Smooth muscle cell of the umbilical artery (primary cell): ENCODE results near the gene ANAPC5. TPM values are rescaled to one million over a fixed set of nuclear protein-coding genes. Genes with fewer than 3 reads are reported as not detected.

ENCODE experiments used
- total RNA-seq: library from RNA; depleted of rRNA; stranded (reverse); fragments of >200 nt; gene quantifications from 2 replicates; pipeline ENCODE4 v1.2.3, GENCODE V29; 2014

ANAPC5 gene, protein sequence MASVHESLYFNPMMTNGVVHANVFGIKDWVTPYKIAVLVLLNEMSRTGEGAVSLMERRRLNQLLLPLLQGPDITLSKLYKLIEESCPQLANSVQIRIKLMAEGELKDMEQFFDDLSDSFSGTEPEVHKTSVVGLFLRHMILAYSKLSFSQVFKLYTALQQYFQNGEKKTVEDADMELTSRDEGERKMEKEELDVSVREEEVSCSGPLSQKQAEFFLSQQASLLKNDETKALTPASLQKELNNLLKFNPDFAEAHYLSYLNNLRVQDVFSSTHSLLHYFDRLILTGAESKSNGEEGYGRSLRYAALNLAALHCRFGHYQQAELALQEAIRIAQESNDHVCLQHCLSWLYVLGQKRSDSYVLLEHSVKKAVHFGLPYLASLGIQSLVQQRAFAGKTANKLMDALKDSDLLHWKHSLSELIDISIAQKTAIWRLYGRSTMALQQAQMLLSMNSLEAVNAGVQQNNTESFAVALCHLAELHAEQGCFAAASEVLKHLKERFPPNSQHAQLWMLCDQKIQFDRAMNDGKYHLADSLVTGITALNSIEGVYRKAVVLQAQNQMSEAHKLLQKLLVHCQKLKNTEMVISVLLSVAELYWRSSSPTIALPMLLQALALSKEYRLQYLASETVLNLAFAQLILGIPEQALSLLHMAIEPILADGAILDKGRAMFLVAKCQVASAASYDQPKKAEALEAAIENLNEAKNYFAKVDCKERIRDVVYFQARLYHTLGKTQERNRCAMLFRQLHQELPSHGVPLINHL
- total RNA-seq = 170 and 187 TPM in 2 replicates

GRCh38 chr12:121351820-121352681 lies at the start of gene ANAPC5:
ANAPC5 (minus strand) TSS chr12:121352411; CDS start chr12:121352340, 71 bp downstream.

GRCh38 chr12:121399391-121400331 lies 47.5 kb upstream of the ANAPC5 start, which contains the start of gene RNF34:
RNF34 (plus strand) TSS chr12:121400118; CDS start chr12:121400213, 95 bp downstream.

DNA sequence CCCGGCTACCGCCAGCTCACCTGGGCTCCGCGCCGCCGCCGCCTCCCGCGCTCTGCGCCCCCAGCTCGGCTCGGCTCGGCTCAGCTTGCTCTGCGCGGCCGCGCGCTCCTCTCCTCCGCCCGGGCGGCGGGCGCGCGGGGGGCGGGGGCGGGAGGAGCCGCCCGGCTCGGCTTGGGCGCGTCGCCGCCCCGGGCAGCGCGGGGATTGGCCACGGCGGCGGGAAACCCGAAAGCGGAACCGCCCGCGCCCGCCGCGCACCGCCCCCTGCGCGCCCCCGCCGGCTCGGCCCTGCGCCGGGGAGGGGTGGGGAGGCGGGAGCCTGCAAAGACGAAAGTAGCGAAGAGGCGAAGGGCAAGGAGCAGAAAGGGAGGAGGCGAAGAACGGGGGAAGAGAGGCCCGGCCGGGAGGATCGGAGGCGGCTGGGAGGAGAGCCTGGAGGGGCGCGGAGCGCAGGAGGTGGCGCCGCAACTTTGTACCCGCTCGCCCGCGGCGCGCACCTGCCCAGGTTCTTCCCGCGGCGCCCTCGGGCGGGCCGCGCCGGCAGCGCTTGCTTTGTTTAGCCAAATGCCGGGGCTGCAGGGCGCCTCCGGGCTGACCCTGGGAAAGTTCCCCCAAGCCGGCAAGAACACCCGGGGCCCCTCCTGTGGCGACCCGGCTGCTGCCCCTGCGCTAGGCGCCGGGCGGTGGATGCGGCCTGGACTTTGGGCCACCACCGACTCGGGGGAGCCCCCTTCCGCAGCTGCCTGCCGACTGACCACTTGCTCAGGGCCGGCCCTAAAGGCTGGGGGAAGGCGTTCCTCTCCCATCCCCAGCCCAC lies 55.4 kb downstream of the ANAPC5 start, which contains the start of gene CAMKK2:
Gene CAMKK2 (minus strand): TSS at position 92 of the 817 bp plus-strand sequence. CDS start 22,183 bp downstream, outside the sequence.

Other genes with a start within 250 kb of the ANAPC5 start
- gene P2RX7, start 219.5 kb downstream of the ANAPC5 start, total RNA-seq = 0.28 and 0.89 TPM in 2 replicates
- 18.6 and 29.1 TPM in 2 replicates for gene P2RX4, start 142.3 kb downstream of the ANAPC5 start, total RNA-seq
- gene CAMKK2, start 55.7 kb downstream of the ANAPC5 start, total RNA-seq = 12.5 and 22.1 TPM in 2 replicates
- 34.7 and 49.9 TPM in 2 replicates for gene RNF34, start 47.7 kb upstream of the ANAPC5 start, total RNA-seq
- 25.5 and 33.9 TPM in 2 replicates for gene KDM2B, start 228.6 kb upstream of the ANAPC5 start, total RNA-seq